IPS-11a (cell line): ENCODE results near the gene IMMP1L.

Source experiments
- H3K4me3 ChIP-seq: one replicate; pipeline ENCODE4 v1.5.1; 2013; ENCODE audit warnings: low read depth, low read length, control low read depth

Gene IMMP1L

GRCh38 chr11:31404614-31405013, 104.8 kb downstream of the IMMP1L start:
- no peak overlapping the region for H3K4me3 ChIP-seq

DNA sequence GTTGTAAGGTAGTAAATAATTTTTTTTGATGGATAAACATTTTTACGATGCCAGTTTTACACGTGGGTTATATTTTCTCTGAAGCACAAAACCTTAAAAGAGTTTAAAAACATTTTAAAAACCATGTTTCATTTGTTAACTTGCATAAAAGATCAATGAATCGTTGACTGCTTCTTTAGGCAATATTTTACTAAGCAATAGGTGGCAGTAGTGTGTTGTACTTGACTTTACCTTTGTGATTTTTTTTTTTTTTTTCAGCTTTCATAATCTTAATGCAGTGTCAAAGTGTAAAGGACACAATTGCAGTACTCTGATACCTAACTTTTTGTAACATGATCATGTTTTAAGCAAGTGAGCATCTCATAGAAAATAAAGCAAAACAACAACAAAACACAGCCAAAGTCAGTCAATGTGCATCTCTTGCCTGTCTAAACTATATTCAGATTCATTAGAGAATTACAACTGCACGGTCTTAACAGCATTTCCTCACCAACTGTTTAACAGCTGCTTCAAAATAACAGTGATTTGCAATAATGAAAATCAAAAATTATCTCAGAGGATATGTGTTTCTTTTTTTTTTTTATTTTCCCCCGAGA, 112.1 kb downstream of the IMMP1L start:
- no peak overlapping the region for H3K4me3 ChIP-seq

DNA sequence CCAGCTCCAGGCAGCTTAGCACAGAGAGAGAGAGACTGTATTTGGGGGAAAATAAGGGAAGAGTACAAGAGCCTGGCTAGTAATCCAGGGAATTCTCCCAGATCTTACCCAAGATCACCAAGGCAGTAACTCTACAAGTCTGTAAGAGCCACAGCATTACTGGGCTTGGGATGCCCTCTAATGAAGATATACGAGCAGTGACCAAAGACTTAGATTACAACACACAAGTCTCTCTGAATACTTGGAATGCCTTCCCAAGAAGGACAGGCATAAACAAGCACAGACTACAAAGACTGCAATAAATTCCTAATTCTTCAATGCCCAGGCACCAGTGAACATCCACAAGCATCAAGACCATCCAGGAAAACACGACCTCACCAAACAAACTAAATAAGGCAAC, 122.0 kb downstream of the IMMP1L start:
- no peak overlapping the region for H3K4me3 ChIP-seq

DNA sequence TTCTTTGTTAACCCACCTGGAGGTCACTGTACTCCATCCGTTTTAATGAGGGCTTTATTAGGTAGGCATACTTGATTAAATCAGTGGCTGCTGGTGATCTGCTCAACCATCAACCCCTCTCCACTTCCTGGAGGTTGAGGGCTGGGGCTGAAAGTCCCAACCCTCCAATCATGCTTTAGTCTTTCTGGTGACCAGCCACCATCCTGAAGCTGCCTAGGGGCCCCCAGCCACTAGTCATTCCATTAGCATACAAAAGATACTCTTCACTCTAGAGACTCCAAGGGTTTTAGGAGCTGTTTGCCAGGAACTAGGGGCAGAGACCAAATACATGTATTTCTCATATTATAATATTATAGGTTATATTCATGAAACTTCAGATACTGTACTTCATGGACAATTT, 126.3 kb downstream of the IMMP1L start:
- no peak overlapping the region for H3K4me3 ChIP-seq
